ENCODE results near the gene OST4. TPM values are rescaled to one million over a fixed set of nuclear protein-coding genes. Genes with fewer than 3 reads are reported as not detected.
"Not testable (repeated sequence)": the region's sequence is repeated elsewhere in the genome, so short reads cannot be mapped to it uniquely, and the experiment has no call there.

Gene OST4
- total RNA-seq, 4 donors from 2014 or later = 70.8 to 225 (median 199) TPM

GRCh38 chr2:27079233-27080139, 8.0 kb upstream of the OST4 start:
- no peaks in the 10 kb centered on the region for H3K27me3 ChIP-seq
- DNase-seq (ENCODE audit: low spot score in 2 of 2) = no peak
- H3K27ac ChIP-seq = peak overlapping the region; percentile 61
- 87% methylated on average over 6 of the region's 14 CpGs for WGBS
- H3K9me3 ChIP-seq = no peaks in the 10 kb centered on the region
- peak overlapping the region; percentile 49 for H3K4me3 ChIP-seq
- TF ChIP-seq POLR2AphosphoS5 (IDR thresholded peaks at IDR 0.05) (no peak), POLR2A (IDR thresholded peaks at IDR 0.05) (no peak), EP300 (IDR thresholded peaks at IDR 0.05) (no peak)
- TF ChIP-seq, protein P1, sequence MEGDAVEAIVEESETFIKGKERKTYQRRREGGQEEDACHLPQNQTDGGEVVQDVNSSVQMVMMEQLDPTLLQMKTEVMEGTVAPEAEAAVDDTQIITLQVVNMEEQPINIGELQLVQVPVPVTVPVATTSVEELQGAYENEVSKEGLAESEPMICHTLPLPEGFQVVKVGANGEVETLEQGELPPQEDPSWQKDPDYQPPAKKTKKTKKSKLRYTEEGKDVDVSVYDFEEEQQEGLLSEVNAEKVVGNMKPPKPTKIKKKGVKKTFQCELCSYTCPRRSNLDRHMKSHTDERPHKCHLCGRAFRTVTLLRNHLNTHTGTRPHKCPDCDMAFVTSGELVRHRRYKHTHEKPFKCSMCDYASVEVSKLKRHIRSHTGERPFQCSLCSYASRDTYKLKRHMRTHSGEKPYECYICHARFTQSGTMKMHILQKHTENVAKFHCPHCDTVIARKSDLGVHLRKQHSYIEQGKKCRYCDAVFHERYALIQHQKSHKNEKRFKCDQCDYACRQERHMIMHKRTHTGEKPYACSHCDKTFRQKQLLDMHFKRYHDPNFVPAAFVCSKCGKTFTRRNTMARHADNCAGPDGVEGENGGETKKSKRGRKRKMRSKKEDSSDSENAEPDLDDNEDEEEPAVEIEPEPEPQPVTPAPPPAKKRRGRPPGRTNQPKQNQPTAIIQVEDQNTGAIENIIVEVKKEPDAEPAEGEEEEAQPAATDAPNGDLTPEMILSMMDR (IDR thresholded peaks at IDR 0.05) = no peak
- H3K36me3 ChIP-seq = no peaks in the 10 kb centered on the region
- peaks cover 55% of the 10 kb centered on the region for H3K4me1 ChIP-seq

GRCh38 chr2:27078267-27079194, 7.1 kb upstream of the OST4 start, which contains the start of gene EMILIN1:
Gene EMILIN1 (plus strand): TSS chr2:27078615. CDS start chr2:27079066, 451 bp downstream.
- peak; percentile 92 to 93 for DNase-seq (ENCODE audit: low spot score in 2 of 2)
- Histone ChIP-seq H3K4me1 (peaks cover 47% of the 10 kb centered on the region), H3K4me3 (peak within 1 kb of the TSS; percentile 49), H3K9me3 (no peaks in the 10 kb centered on the region), H3K27ac (peak within 1 kb of the TSS; percentile 61), H3K27me3 (no peaks in the 10 kb centered on the region), H3K36me3 (no peaks in the 10 kb centered on the region)
- 45% methylated on average over 30 of the region's 41 CpGs for WGBS
- TF ChIP-seq POLR2A (IDR thresholded peaks at IDR 0.05) = no peak

GRCh38 chr2:27077231-27077630, 5.8 kb upstream of the OST4 start:
- WGBS = 73% methylated on average over 7 of the region's 7 CpGs
- no peak for TF ChIP-seq POLR2A (IDR thresholded peaks at IDR 0.05)
- TF ChIP-seq, protein P1 (IDR thresholded peaks at IDR 0.05) = no peak
- no peak for TF ChIP-seq EP300 (IDR thresholded peaks at IDR 0.05)
- no peak for TF ChIP-seq POLR2AphosphoS5 (IDR thresholded peaks at IDR 0.05)

DNA sequence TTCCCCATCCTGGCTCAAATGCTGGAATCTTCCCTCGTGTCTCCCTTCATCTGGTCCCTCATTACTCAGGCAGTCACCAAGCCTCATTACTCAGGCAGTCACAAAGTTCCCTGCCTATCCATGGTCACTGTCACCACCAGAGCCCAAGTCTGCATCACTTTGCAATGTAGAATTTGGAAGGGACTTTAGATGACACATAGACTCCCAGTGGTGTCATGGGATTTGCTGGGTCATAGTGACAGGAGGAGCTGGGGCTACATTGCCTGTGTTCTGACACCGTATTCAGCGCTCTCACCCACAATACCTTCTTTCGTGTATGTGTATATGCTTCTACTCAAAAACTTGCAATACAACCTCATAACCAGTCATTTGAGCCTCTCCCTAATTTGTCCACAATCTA, 4.9 kb upstream of the OST4 start:
- Histone ChIP-seq H3K36me3 (no peaks in the 10 kb centered on the region), H3K4me3 (no peak overlapping the region), H3K4me1 (peaks cover 45% of the 10 kb centered on the region), H3K27me3 (no peaks in the 10 kb centered on the region), H3K9me3 (no peaks in the 10 kb centered on the region), H3K27ac (no peak overlapping the region)
- DNase-seq (ENCODE audit: low spot score in 2 of 2) = no peak
- WGBS = 77% methylated on average over 4 of the region's 4 CpGs
- no peak for TF ChIP-seq POLR2A (IDR thresholded peaks at IDR 0.05)
- TF ChIP-seq, protein P1 (IDR thresholded peaks at IDR 0.05) = no peak
- no peak for TF ChIP-seq EP300 (IDR thresholded peaks at IDR 0.05)
- TF ChIP-seq POLR2AphosphoS5 (IDR thresholded peaks at IDR 0.05) = no peak

More at GRCh38 chr2:27077231-27077630, 5.8 kb upstream of the OST4 start:
- DNase-seq (ENCODE audit: low spot score in 2 of 2) = no peak
- no peaks in the 10 kb centered on the region for H3K36me3 ChIP-seq
- no peak overlapping the region for H3K4me3 ChIP-seq
- no peak overlapping the region for H3K27ac ChIP-seq
- no peaks in the 10 kb centered on the region for H3K27me3 ChIP-seq
- H3K9me3 ChIP-seq = no peaks in the 10 kb centered on the region
- peaks cover 49% of the 10 kb centered on the region for H3K4me1 ChIP-seq

DNA sequence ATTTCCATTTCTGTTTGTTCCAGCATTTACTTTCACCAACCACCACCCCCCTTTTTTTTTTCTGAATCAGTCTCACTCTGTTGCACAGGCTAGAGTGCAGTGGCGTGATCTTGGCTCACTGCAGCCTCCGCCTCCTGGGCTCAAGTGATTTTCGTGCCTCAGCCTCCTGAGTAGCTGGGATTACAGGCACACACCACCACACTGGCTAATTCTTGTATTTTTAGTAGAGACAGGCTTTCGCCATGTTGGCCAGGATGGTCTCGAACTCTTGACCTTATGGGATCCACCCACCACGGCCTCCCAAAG, 4.1 kb upstream of the OST4 start:
- not testable (repeated sequence) for H3K4me3 ChIP-seq; H3K36me3 ChIP-seq; H3K27ac ChIP-seq; DNase-seq (ENCODE audit: low spot score in 2 of 2); H3K27me3 ChIP-seq; H3K9me3 ChIP-seq
- WGBS = 80% methylated on average over 6 of the region's 6 CpGs
- peaks cover 42% of the 10 kb centered on the region for H3K4me1 ChIP-seq

All from suprapubic skin (tissue), 4 donors.